Natural killer cell (primary cell): Measurements from ENCODE around the gene SSR2. TPM values are rescaled to one million over a fixed set of nuclear protein-coding genes. Genes with fewer than 3 reads are reported as not detected.

Experiments
- ATAC-seq, 3 donors: fragments of 150-1000 bp in 2 of 3; fragments of 200-7000 bp in 1 of 3; cut with Tn5 transposase; 1 replicate in 1 of 3; 2 replicates in 2 of 3; pipeline ENCODE4 v1.10.0; 2021; ENCODE audit warnings: mild to moderate bottlenecking in 2 of 3, moderate library complexity in 2 of 3
- DNase-seq, 2 donors: peaks; one replicate each; pipeline versions ENCODE4 v3.0.0 to v3.0.0-alpha.2; 2013 to 2021; ENCODE audit warnings: mixed read lengths in 1 of 2
- H3K27ac ChIP-seq: one replicate; pipeline ENCODE4 v1.5.1; 2013; ENCODE audit warnings: mild to moderate bottlenecking, low read length
- H3K27me3 ChIP-seq: one replicate; pipeline ENCODE4 v1.6.1; 2013; ENCODE audit warnings: low read length; ENCODE audit not compliant: control insufficient read depth, insufficient read depth
- H3K36me3 ChIP-seq: one replicate; pipeline ENCODE4 v1.6.1; 2013; ENCODE audit warnings: low read length; ENCODE audit not compliant: control insufficient read depth, insufficient read depth
- H3K4me1 ChIP-seq: one replicate; pipeline ENCODE4 v1.6.1; 2013; ENCODE audit warnings: low read length; ENCODE audit not compliant: control insufficient read depth, insufficient read depth
- H3K4me3 ChIP-seq: one replicate; pipeline ENCODE4 v1.5.1; 2013; ENCODE audit warnings: low read length
- H3K9me3 ChIP-seq: one replicate; pipeline ENCODE4 v1.6.1; 2013; ENCODE audit warnings: low read length; ENCODE audit not compliant: control insufficient read depth, insufficient read depth
- H3K27ac Mint-ChIP-seq, 2 donors: one replicate each; pipeline ENCODE4 v1.8.0; 2022; ENCODE audit warnings: mild to moderate bottlenecking in 2 of 2, mixed read lengths in 2 of 2, moderate library complexity in 1 of 2
- H3K27me3 Mint-ChIP-seq, 2 donors: one replicate each; pipeline ENCODE4 v1.8.0; 2022; ENCODE audit warnings: low read depth in 2 of 2, mixed read lengths in 2 of 2
- H3K36me3 Mint-ChIP-seq: one replicate; pipeline ENCODE4 v1.8.0; 2022; ENCODE audit warnings: mixed read lengths
- H3K4me1 Mint-ChIP-seq, 2 donors: one replicate each; pipeline ENCODE4 v1.8.0; 2022; ENCODE audit warnings: mixed read lengths in 2 of 2
- H3K4me3 Mint-ChIP-seq: one replicate; pipeline ENCODE4 v1.8.0; 2022; ENCODE audit warnings: mild to moderate bottlenecking, moderate library complexity, mixed read lengths
- H3K9me3 Mint-ChIP-seq, 2 donors: one replicate each; pipeline ENCODE4 v1.8.0; 2022; ENCODE audit warnings: mixed read lengths in 2 of 2
- CTCF ChIP-seq: fragments of 200-600 bp; IDR thresholded peaks from one replicate; pipeline ENCODE4 v1.8.0; 2022; ENCODE audit warnings: antibody characterized with exemption
- WGBS: methylation state at CpG from one replicate; pipeline ENCODE4 v1.1.7; 2013; ENCODE audit warnings: missing lambda C conversion rate; ENCODE audit not compliant: insufficient coverage; 5-methylcytosine and 5-hydroxymethylcytosine counted together
- intact Hi-C: fragments of 100-400 bp; cut with micrococcal nuclease; formaldehyde crosslinking; loops from one replicate; pipeline ENCODE4 v1.14.2; 2022
- total RNA-seq, 4 donors: library from RNA; stranded (reverse); fragments of 120-200 nt in 1 of 4; gene quantifications; one replicate each; pipeline versions ENCODE4 v1.2.3 to v1.2.4, GENCODE V29; 2013 to 2022

Gene SSR2
- total RNA-seq, 3 donors from 2014 or later (not counting 1 experiment from before 2014, with no cell fraction given), result 209 to 215 (median 211) TPM

GRCh38 chr1:156055281-156056048 lies 34.7 kb upstream of the SSR2 start:
- no peaks in the 10 kb centered on the region for H3K36me3 Mint-ChIP-seq
- peaks cover 27% of the 10 kb centered on the region for H3K4me1 ChIP-seq
- H3K27ac Mint-ChIP-seq, result peak overlapping the region in 1 of 2 donors; percentile 93
- peaks cover 28 to 33% of the 10 kb centered on the region in 2 donors for H3K4me1 Mint-ChIP-seq
- peak overlapping the region; percentile 70 for H3K4me3 ChIP-seq
- H3K27me3 ChIP-seq, result no peaks in the 10 kb centered on the region
- H3K27me3 Mint-ChIP-seq, result no peaks in the 10 kb centered on the region
- DNase-seq (no peak), ATAC-seq (no peak)
- no peaks in the 10 kb centered on the region for H3K9me3 ChIP-seq
- H3K4me3 Mint-ChIP-seq, result peak overlapping the region; percentile 98
- 18% methylated on average over 13 of the region's 17 CpGs for WGBS
- intact Hi-C loops, result no loop called here
- peaks cover under 1% of the 10 kb centered on the region for H3K36me3 ChIP-seq
- no peak overlapping the region for H3K27ac ChIP-seq
- TF ChIP-seq CTCF, result no peak
- H3K9me3 Mint-ChIP-seq, result no peaks in the 10 kb centered on the region

- peak within 1 kb of the TSS; percentile 89 to 93 for H3K27ac Mint-ChIP-seq
- no peaks in the 10 kb centered on the region for H3K36me3 Mint-ChIP-seq
- no peaks in the 10 kb centered on the region for H3K9me3 Mint-ChIP-seq
- peaks cover 3% of the 10 kb centered on the region for H3K36me3 ChIP-seq
- no peak for TF ChIP-seq CTCF
- H3K4me1 ChIP-seq, result peaks cover 27% of the 10 kb centered on the region
- no peaks in the 10 kb centered on the region for H3K27me3 ChIP-seq
- H3K27me3 Mint-ChIP-seq, result no peaks in the 10 kb centered on the region
- intact Hi-C loops, result loop anchor here (1.0 kb wide), 2 partner anchors 33 to 195 kb away; partner anchors contain the start of gene SYT11
- H3K9me3 ChIP-seq, result no peaks in the 10 kb centered on the region
- H3K4me3 Mint-ChIP-seq, result peak within 1 kb of the TSS; percentile 98
- WGBS, result under 1% methylated on average over 53 of the region's 53 CpGs
- H3K27ac ChIP-seq, result peak within 1 kb of the TSS; percentile 84
- H3K4me1 Mint-ChIP-seq, result peaks cover 31 to 33% of the 10 kb centered on the region in 2 donors
- DNase-seq (peak; percentile 93 to 95), ATAC-seq (peak; percentile 78 to 91 (median 83))
- peak within 1 kb of the TSS; percentile 70 for H3K4me3 ChIP-seq
Observed at GRCh38 chr1:156054500-156055280, 33.9 kb upstream of the SSR2 start, which contains the start of gene LAMTOR2. TSS of gene LAMTOR2 (plus strand) at chr1:156054782. CDS start at chr1:156054890, 108 bp downstream.

- Histone ChIP-seq H3K9me3 (no peaks in the 10 kb centered on the region), H3K27me3 (no peaks in the 10 kb centered on the region), H3K27ac (peak within 1 kb of the TSS; percentile 84), H3K4me1 (peaks cover 27% of the 10 kb centered on the region), H3K4me3 (peak within 1 kb of the TSS; percentile 70), H3K36me3 (peaks cover 4% of the 10 kb centered on the region)
- H3K27me3 Mint-ChIP-seq, result no peaks in the 10 kb centered on the region
- H3K36me3 Mint-ChIP-seq, result no peaks in the 10 kb centered on the region
- peaks cover 32 to 33% of the 10 kb centered on the region in 2 donors for H3K4me1 Mint-ChIP-seq
- intact Hi-C loops, result loop anchor here (1.0 kb wide), 2 partner anchors 33 to 195 kb away; partner anchors contain the start of gene SYT11
- peak within 1 kb of the TSS; percentile 98 for H3K4me3 Mint-ChIP-seq
- DNase-seq, result peak; percentile 80 to 90
- WGBS, result 0% methylated on average over 44 of the region's 49 CpGs
- peak; percentile 43 for TF ChIP-seq CTCF
- H3K27ac Mint-ChIP-seq, result peak within 1 kb of the TSS; percentile 89 to 93
- ATAC-seq, result peak; percentile 75 to 87 (median 75)
- H3K9me3 Mint-ChIP-seq, result no peaks in the 10 kb centered on the region
Observed at GRCh38 chr1:156053768-156054499, 33.2 kb upstream of the SSR2 start, which contains the start of gene UBQLN4. TSS of gene UBQLN4 (minus strand) at chr1:156053798. CDS start at chr1:156053701, 97 bp downstream.
